Hepatocyte (in vitro differentiated cells): ENCODE results near the gene CHIT1.

Source experiments
- EZH2phosphoT487 ChIP-seq: fragments of 200-600 bp; sonication (generic); IDR thresholded peaks from one replicate; pipeline ENCODE4 v1.6.1; 2018; ENCODE audit warnings: antibody characterized with exemption, mild to moderate bottlenecking, low read depth, moderate library complexity; ENCODE audit not compliant: unreplicated experiment, severe bottlenecking
- TF ChIP-seq, protein P1 (sequence below): fragments of 200-600 bp; sonication (generic); IDR thresholded peaks from 2 replicates; pipeline ENCODE4 v1.5.1; 2016; ENCODE audit warnings: antibody characterized with exemption, mild to moderate bottlenecking; ENCODE audit not compliant: poor library complexity

- no peak for TF ChIP-seq EZH2phosphoT487
- TF ChIP-seq, protein P1, sequence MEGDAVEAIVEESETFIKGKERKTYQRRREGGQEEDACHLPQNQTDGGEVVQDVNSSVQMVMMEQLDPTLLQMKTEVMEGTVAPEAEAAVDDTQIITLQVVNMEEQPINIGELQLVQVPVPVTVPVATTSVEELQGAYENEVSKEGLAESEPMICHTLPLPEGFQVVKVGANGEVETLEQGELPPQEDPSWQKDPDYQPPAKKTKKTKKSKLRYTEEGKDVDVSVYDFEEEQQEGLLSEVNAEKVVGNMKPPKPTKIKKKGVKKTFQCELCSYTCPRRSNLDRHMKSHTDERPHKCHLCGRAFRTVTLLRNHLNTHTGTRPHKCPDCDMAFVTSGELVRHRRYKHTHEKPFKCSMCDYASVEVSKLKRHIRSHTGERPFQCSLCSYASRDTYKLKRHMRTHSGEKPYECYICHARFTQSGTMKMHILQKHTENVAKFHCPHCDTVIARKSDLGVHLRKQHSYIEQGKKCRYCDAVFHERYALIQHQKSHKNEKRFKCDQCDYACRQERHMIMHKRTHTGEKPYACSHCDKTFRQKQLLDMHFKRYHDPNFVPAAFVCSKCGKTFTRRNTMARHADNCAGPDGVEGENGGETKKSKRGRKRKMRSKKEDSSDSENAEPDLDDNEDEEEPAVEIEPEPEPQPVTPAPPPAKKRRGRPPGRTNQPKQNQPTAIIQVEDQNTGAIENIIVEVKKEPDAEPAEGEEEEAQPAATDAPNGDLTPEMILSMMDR = no peak
These were observed 43.2 kb upstream of the CHIT1 start for GRCh38 chr1:203272633-203273205.
